CD4-positive, alpha-beta T cell treated with Interleukin-10 for 1 hour (primary cell): Measurements from ENCODE around the gene WDR19.
"Not testable (repeated sequence)": the region's sequence is repeated elsewhere in the genome, so short reads cannot be mapped to it uniquely, and the experiment has no call there.

ENCODE experiments used
- DNase-seq: peaks from one replicate; pipeline ENCODE4 v3.0.0-alpha.2; 2020

The WDR19 gene

DNA sequence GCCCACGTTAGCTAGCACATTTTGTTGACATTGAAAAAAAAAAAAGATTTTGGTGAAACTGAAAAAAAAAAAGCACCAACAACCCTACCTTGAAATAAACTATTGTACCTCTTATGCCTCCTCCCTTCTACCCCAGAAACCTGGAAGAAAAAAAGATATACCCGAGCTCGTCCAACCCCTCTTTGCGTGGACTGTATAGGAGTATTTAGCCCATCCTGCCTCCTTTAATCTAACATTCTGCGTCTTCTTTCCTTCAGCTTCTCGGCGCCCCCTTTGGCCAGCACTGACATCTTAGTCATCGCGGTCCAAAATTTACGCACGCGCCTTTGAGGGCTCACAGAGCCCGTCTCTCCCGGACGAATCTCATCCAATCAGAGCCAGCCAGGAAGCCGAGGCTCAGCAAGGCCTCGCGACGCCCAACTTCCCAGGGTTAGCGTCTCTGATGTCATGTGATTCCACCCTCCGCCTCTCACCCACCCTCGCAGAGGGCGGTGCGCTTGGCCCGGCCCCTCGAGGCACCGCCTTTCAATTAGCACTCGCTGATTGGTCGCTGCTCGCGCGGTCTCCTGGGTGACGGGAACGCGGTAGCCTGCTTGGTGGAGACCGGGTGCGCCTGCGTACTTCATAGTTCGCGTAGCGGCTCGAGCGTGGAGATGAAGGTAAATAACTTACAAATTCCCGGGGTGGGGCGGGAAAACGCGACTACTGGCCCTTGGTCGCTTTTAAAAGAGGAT is at the start of gene WDR19:
WDR19 (plus strand) TSS at position 625 of the 734 bp plus-strand sequence; CDS start at position 654, 29 bp downstream.
- DNase-seq, result peak; percentile 99

DNA sequence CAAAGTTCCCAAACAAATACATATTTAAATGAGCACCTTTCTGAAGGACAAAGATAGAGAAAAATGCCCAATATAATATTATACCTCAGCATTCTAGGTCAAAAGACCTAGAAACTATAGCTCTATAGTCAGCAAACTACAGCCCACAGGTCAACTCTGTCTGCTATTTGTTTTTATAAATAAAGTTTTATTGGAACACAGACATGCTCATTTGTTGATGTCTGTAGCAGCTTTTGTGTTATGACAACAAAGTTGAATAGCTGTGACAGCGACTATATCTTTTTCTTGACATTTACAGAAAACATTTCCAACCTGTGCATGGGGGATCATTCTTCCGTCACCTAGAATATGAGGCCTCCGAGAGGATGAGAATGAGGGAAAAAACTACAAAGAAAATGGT is 48.7 kb upstream of the WDR19 start:
- DNase-seq, result no peak

DNA sequence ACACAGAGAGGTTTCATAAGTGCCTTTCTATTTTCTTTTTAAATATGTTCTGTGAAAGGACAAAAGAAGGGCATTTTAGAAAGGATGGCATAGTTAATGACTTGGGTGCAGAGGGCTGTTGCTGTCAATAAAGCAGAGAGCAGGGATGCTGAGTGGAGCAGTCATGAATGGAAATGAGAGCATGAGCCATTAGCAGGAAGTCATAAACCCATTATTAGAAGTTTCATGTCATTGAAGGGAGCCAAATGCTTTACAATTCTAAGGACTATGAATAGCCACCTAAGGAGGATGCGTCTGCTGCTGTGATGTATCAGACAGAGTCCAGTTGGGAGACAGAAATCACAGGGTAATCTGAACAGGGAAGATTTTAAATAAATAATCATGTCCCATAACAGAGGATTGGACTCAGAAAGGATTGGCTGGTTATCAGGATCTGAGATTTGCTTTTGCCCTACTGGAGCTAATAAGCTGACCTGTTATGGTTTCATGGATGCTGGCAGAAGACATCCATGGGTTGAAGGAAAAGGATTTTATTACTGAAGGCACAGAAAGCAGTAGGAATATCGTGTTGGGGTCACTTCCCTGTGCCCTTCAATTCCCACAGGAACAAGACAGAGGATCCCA is 47.5 kb upstream of the WDR19 start:
- DNase-seq, result no peak

DNA sequence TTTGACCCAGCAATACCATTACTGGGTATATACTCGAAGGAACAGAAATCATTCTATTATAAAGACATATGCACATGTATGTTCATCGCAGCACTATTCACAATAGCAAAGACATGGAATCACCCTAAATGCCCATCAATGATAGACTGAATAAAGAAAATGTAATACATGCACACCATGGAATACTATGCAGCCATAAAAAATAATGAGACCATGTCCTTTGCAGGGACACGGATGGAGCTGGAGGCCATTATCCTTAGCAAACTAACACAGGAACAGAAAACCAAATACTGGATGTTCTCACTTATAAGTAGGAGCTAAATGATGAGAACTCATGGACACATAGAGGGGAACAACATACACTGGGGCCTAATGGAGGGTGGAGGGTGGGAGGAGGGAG is 44.1 kb upstream of the WDR19 start:
- DNase-seq, result not testable (repeated sequence)

DNA sequence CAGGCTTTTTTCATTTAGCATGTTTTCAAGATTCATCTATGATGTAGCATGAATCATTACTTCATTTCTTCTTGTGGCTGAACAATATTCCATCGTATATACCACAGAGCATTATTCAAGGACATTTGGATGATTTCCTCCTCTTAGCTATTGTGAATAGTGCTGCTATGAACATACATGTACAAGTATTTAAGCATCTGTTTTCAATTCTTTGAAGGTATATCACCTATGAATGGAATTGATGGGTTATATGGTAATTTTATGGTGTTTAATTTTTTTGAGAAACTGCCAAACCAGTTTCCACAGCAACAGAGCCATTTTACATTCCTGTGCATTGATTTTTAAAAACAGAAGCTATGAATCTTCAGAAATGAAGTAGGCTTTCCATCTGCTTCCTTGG is 36.1 kb upstream of the WDR19 start:
- no peak for DNase-seq

DNA sequence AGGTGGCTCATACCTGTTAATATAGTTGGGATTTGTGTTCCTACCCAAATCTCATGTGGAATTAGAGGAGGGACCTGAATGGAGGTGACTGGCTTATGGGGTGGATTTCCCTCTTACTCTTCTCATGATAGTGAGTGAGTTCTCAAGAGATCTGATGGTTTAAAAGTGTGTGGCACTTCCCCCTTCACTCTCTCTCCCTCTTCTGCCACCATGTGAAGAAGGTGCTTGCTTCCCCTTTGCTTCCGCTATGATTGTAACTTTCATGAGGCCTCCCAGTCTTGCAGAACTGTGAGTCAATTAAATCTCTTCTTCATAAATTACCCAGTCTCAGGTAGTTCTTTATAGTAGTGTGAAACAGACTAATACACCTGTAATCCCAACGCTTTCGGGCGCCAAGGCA is 28.3 kb upstream of the WDR19 start:
- no peak for DNase-seq

DNA sequence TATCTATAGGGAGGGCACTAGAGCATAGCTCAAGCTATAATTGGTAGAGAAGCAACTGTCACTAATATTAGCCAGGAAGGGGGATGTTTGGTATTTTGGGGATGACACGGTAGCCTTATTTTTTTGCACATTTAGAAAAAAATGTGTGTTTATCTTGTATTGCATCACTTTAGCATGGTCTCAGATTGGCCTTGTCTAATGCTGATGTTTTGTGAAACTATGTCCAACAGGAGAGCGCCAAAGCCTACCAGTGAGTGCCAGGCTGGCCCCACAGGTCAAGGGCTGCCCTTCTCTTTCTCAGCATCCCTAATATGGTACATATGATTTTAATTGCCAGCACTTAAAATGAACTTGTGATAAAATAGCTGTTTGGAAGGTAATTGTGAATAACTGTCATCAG is 24.8 kb upstream of the WDR19 start:
- DNase-seq, result no peak

DNA sequence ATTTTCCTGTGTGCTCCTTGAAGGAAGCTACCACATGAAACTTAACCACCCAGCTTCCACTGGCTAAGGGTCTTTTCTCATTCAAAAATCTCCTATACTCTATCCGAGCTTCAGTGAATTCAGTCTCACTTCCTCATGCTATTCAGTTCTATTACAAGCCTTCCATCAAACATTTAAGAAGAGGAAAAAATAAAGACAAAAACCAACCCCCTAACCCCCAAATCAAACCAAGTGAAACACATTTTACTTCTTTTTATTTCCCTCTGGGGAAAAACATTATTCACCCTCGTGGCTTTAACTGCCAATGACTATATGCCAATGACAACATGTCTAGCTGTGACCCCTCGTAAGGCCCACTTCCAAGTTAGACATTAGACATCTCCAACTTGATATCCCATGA is 16.2 kb upstream of the WDR19 start:
- DNase-seq, result no peak

DNA sequence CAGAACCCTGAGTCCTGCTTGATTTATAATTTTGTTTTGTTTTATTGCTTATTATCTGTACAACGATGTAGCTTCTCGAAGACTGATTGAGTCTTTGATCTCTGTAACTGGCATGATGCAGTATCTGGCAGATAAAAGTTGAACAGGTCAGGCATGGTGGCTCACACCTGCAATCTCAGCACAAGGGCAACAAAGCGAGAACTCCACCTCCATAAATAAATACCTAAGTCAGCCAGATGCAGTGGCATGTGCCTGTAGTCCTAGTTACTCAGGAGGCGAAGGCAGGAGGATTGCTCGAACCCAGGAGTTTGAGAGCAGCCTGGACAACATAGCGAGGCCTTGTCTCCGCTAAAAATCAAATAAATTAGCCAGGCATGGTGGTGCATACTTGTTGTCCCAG is 15.7 kb upstream of the WDR19 start:
- no peak for DNase-seq

DNA sequence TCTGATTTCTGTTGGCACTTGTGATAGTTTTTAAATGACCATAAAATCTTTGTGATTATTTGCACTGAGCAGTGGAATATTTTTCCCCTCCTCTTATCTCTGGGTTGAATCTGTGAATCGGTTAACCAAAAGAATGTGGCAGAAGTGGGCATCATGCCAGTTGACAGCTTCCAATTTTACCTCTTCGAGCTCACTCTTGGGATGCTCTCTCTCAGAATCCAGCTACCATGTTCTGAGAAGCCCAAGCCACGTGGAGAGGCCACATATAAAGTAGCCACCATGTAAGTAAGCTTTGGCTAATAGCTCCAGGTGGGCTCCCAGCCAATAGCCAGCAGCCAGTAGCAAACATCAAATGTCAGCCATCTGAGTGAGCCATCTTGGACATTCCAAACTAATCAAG is 12.9 kb upstream of the WDR19 start:
- DNase-seq, result no peak

DNA sequence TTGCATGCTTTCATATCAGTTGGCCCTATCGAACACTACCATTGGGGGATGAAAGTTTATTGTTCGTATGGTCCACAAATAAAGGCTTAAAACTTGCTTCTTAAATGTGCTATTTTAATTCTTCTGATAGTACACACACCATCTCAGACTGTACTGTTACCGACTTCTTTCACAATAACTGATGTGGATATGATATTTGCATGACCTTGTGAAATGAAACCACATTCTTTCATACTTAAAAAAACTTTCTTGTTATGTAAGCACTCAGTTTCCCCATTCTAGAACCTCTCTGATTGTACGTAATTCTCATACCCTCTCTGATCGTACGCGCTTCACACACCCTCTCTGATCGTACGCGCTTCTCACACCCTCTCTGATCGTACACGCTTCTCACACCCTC is 12.0 kb upstream of the WDR19 start:
- DNase-seq, result no peak

DNA sequence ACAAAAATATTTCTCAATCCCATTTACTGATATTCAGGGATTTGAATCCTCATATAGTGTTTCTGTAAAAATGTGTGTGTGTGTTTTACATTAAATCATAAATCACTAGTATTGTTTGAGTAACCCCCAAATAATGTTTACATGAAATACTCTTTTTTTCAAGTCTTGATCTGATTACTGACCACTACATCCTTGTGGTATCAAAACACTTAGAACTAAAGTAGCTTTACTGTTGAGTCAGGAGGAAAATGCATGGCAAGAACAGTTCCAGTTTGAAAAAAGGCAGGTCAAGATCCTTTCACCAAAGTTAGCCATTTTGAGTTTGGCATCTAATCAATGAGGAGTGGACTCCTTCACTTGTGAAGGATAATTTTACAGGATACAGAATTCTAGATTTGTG is 3.6 kb upstream of the WDR19 start:
- no peak for DNase-seq

DNA sequence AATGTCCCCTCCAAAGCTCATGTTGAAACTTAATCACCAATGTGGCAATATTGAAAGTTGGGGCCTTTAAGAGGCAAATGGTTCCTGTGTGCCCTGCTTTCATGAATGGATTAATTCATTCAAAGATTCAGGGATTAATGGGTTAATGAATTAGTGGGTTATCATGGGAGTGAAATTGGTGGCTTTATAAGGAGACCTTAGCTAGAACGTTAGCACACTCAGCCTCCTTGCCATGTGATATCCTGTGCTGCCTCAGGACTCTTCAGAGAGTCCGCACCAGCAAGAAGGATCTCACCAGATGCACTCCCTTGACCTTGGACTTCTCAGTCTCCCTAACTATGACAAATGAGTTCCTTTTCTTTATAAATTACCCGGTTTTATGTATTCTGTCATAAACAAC is 2.6 kb upstream of the WDR19 start:
- DNase-seq, result no peak

DNA sequence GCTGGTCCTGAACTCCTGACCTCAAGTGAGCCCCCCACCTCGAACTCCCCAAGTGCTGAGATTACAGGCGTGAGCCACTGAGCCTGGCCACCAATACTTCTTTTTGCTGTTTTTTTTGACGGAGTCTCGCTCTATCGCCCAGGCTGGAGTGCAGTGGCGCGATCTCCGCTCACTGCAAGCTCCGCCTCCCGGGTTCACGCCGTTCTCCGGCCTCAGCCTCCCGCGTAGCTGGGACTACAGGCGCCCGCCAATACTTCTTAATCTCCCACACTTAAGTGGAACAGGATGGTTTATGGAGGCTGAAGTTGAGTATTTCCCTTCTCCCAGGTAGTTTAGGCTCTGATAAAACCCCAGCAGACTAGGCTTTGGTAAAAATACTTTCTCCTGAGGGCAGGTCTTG is 1.7 kb upstream of the WDR19 start:
- DNase-seq, result not testable (repeated sequence)

DNA sequence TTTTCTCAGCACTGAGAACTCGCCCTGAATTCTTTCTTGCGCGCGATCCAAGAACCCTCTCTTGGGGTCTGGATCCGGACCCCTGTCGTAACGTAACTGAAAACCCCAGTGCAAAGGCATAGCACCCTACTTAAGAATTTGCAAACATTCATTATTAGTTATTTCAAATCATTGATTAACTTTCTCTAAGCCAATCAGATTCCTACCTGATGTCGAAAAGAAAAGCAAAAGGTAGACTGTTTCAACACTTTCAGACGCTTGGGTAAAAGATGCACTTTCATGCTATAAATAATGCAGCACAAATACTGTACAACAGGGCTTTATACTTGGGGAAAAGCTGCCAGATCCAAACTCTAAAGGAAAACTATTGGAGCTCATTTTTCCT is 817 bp upstream of the WDR19 start:
- DNase-seq, result peak; percentile 2

DNA sequence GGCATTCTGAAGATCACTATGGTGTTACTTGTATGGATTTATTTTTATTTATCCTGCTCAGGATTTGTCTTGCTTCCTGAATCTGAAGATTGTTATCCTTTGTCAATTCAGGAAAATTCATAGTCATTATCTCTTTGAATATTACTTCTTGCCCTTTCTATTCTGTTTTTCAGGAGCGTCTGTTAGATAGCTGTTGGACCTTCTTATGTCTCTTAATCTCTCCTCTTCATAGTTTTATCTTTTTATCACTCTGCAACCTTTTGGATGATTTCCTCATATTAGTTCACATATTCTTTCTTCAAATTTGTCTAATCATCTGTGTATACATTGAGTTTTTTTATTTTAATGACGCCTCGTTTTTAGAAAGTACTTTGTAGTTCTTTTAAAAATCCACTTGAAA is 19.6 kb downstream of the WDR19 start:
- DNase-seq, result no peak

DNA sequence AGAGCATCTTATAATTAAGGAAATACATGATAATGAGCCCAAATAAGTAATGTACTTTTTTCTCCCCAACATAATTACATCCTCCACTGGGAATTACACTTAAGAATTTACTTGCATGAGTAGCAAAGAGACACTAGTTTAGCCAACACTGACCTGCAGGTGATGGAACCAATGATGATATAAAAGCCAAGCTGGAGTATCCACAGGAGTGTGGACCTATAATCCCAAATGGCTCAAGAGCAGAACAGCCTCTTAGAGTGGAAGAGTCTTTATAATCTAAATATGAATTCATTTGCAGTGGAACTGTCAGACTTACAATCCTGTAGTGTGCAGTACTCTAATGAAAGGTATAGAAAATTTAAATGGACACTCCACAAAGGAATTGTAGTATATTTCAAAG is 22.2 kb downstream of the WDR19 start:
- DNase-seq, result no peak

DNA sequence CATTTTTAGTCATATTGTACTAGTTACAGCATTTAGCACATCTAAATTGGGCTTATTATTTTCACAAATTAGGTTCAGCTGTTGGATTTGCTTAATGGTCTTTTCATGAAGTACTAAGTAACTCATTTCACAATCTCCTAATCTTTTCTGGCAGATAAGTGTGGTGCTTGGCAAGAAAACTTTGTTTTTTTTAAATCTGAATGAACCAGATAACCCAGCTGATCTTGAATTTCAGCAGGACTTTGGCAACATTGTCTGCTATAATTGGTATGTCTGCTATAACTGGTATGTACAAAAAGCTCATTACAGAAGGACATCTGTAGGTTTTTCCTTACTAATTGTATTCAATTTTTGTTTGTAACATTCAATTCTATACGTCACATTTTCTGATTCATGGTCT is 22.7 kb downstream of the WDR19 start:
- no peak for DNase-seq

DNA sequence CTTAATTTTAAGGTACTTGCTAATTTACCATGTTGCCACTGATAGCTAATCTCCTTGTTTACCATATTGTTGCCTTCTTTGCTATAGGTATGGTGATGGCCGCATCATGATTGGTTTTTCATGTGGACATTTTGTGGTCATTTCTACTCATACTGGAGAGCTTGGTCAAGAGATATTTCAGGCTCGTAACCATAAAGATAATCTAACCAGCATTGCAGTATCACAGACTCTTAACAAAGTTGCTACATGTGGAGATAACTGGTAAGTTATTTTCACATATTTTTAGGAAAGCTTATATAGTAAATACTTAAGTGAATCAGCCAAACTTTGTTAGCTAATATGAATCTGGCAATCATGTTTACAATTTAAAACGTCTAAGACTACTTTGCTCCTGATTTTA is 23.1 kb downstream of the WDR19 start:
- DNase-seq, result no peak

DNA sequence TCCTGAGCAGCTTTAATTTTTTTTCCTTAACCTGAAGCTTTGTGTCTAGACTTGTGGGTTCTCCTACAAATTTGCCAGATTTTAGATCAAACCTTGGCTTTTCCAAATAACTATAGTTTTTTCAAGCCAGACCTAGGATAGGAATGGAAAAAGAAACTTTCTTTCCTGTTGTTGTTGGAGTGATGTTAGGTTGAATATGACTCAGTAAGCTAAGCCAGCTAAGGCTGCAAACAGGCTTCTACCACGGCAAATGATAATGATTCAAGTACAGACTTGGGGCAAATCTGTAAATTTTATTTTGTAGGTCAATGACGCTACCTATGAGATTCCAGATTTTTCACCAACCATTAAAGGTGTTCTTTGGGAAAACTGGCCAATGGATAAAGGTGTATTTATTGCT is 45.6 kb downstream of the WDR19 start:
- DNase-seq, result no peak

DNA sequence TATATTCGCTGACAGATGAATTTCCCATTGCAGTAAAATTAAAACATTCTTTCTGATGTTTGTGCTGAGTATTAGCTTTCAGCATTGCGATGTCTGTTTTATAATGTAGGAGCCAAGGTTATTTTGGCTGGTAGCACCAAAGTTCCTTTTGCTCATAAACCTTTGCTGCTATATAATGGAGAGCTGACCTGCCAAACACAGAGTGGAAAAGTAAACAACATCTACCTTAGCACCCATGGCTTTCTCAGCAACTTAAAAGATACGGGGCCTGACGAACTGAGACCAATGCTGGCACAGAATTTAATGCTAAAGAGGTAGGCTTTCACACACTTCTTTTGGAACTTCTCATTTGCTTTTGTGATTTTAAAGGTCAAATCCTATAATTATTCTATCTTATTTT is 46.0 kb downstream of the WDR19 start:
- DNase-seq, result no peak

DNA sequence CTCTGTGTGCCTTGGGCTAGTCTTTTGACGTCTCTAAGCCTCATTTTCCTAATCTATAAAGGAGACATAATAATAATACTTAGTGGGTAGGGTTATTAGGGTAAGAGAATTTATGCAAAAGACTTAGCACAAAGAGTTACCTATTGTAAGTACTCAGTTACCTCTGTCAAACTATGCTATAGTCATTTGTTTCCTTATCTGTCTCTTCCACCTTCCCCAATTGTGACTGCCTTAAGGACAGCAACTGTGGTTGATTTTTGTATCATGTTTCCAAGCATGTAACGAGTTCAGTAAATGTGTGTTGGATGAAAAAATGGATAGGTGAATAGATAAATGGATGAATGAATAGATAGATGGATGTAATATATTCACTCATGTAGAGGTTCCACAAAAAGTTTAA is 48.1 kb downstream of the WDR19 start:
- DNase-seq, result no peak

DNA sequence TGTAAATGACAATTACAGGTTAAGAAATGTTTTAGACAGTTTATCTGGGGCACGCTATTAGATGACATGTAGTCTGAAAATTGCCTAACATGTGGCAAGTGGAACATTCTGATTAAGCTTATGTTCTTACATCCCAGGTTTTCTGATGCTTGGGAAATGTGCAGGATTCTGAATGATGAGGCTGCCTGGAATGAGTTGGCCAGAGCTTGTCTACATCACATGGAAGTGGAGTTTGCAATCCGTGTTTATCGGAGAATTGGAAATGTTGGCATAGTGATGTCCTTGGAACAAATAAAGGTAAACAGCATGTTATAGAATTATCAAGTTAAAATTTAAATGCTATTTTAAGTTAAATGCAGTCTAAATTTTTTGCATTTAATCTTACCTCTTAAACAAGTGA is 49.3 kb downstream of the WDR19 start:
- DNase-seq, result no peak

DNA sequence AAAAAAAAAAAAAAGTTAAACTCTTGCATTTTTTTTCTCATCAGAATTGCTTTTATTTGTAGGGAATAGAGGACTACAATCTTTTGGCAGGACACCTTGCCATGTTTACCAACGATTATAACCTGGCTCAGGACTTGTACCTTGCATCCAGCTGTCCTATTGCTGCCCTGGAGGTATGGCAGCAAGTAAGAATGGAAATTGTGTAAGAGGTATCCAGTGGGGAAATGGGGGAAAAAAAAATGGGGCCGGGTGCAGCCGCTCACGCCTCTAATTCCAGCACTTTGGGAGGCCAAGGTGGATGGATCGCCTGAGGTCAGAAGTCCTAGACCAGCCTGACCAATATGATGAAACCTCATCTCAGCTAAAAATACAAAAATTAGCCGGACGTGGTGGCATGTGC is 49.8 kb downstream of the WDR19 start:
- DNase-seq, result no peak

DNA sequence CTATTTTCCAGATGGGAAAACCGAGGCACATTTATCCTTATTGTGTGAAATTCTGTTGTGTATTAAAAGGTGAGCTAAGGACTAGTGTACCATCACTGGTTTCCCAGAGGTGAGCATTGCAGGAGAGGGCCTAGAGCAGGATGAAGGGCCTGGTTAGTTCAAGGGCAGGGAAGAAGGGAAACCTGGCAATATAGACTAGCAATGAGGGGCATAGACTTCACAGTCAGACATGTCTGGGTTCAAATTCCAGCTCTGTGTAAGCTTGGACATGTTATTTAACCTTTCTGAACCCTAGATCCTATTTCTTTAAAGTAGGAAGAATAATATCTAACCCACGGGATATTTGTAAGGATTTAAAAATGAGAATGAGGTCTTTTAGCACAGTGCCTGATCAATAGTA is 50.8 kb downstream of the WDR19 start:
- DNase-seq, result no peak
